ENCODE results near the gene RECQL.
A peak's percentile ranks its signal among the peaks of the same experiment; 100 is the strongest.
"Not testable (repeated sequence)": the region's sequence is repeated elsewhere in the genome, so short reads cannot be mapped to it uniquely, and the experiment has no call there.

RECQL gene

DNA sequence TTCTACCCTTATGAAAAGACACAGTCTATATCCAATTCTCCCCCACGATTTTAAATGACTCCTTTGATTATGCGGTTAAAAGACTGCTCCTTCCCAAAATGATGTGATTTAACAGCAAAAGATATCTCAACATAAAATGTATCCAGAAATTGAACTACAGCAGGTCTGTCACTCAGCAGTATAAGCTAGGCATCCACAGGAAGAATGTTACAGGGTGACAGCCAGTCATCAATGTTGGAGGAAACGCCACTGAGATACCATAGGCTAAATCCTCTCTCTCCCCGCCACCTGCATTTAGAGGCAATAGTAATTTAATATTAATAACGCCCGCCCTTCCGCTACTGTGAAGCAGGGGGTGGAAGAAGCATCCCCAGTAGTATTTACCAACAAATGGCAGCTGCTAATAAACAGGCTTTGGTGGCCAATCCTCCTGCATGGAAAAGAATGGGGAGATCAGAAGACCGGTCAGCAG, 613 bp downstream of the RECQL start:
- DNase-seq, result no peak

GRCh38 chr12:21499765-21500164, 1.7 kb downstream of the RECQL start:
- no peak for DNase-seq

DNA sequence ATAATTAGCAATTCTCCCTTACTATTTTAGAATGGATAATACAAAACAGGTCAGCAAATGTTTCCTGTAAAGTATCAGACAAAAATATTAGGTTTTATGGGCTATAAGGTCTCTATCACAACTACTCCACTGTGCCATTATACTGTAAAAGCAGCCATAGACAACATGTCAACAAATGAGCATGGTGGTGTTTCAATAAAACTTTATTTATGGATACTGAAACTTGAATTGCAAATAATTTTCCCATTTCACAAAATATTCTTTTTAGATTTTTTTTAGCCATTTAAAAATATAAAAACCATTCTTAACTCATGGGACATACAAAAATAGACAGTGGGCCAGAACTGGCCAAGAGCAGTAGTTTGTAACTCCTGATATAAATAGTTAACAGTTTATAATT, 15.4 kb downstream of the RECQL start:
- DNase-seq, result no peak

- DNase-seq, result no peak
These were observed 17.9 kb downstream of the RECQL start for GRCh38 chr12:21483531-21483930.

GRCh38 chr12:21478756-21479455, 22.5 kb downstream of the RECQL start:
- no peak for DNase-seq

DNA sequence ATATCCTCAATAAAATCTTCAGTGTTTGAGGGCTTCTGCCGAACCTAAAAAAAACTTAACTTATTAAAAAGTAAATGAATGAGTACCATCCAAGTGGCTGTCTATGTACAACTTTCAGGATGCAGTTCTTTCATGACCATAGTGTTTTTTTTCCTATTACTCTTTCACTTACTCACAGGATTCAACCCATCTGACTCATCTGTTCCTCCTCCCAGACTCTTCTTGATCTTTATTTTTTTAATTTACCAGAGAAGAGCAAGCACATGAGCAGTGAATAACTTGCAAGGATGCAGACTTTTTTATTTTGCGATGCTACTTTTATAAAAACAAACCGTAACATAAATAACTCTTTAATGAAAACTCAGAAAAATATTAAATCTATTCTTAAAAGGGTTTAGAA, 24.5 kb downstream of the RECQL start:
- DNase-seq, result no peak

GRCh38 chr12:21475552-21475951, 25.9 kb downstream of the RECQL start:
- no peak for DNase-seq

GRCh38 chr12:21472197-21472823, 29.1 kb downstream of the RECQL start:
- DNase-seq, result no peak

- no peak for DNase-seq
These were observed 30.1 kb downstream of the RECQL start for GRCh38 chr12:21471294-21471693.

DNA sequence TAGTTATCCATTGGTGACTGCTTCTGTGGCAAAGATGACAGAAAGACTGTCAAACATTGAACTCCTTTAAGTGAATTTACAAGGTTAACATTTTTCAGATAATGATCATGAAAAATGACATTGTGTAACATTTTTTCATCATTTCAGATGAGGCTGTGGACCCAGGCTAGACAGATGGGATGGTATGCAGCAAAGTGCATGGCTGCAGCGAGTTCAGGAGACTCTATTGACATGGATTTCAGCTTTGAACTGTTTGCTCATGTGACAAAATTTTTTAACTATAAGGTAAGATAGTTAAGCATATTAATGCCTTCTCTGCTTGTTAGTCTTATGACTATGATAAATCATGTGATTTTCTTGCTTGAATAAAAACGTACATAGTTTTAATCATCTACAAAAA, 34.1 kb downstream of the RECQL start:
- not testable (repeated sequence) for DNase-seq

GRCh38 chr12:21459474-21459873, 42.0 kb downstream of the RECQL start:
- DNase-seq, result no peak

- peak; percentile 35 to 43 for DNase-seq
These were observed 45.1 kb downstream of the RECQL start for GRCh38 chr12:21456291-21456780.

GRCh38 chr12:21453312-21453852, 48.1 kb downstream of the RECQL start:
- no peak for DNase-seq

DNA sequence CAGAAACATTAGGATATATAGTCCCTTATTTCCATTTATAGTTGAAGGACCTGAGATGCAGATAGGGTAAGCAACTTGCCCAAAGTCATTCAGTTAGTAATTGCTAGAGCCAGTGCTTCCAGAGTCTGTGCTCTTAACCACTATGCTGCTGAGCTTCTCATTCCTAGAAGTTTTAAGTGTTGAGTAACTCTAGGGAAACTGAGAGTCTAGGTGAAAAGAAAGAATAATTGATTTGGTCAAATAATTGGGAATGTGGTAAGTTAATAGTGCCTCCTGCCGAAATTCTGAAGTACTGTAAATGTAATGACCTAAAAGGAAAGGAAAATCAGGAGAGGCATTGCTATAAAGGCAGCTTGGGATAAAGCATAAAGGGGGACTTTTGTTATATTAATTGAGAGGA, 49.9 kb downstream of the RECQL start:
- DNase-seq, result no peak

DNA sequence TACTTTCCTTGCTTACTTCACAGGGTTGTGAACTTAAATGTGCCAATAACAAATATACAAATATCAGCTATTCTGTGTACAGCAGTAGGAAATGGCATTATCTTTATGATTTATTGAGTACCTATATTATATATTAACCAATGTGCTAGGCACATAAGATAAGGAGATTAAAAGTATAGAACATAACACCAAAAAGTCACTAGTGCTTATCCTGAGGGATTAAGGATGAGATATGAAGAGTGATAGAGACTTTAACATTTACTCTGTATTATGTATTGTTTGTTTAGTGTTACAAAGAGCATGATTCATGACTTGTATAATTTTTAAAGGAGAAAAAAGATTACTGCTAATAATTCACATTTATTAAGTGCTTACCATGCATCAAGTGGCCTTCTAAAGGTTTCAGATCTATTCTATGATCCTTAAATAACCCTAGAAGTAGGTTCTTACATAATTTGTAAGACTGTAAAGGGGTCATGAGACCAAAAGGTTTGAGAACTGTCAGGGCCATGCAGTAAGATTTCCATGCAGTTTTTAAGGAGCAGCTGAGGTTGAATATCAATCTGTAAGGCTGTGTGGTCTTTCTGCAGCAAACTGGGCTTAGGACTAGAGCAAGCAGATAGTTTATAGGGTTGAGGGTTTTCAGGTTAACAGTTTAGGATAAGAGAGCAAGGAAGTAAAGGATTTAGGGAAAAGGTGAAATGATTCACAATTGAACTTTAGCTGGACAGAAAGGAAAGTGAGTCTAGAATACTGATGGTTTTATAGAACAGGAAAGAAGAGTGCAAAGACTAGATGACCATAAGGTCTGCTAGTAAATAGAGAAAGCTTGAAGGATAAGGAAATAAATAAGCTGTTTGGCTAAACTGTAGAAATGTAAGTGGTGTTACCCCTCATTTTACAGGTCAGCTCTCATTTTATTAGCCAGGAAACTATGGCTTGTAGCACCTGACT, 57.0 kb downstream of the RECQL start:
- DNase-seq, result no peak

DNA sequence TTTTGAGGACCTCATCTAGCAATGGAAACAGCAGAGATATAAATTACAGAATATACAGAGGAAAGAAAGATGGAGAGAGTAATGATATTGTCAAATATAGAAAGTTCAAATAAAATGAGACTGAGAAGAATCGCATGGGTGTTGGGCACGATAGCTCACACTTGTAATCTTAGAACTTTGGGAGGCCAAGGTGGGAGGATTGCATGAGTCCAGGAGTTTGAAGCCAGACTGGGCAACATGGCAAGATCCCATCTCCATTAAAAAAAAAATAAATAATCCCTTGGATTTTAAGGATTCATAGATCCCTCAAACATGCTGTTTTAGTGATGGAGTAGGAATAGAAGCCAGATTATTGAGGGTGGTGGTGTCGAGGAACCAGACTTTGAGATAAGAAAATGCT, 62.1 kb downstream of the RECQL start:
- DNase-seq, result no peak

- no peak for DNase-seq
These were observed 62.8 kb downstream of the RECQL start for GRCh38 chr12:21438643-21439042.

DNA sequence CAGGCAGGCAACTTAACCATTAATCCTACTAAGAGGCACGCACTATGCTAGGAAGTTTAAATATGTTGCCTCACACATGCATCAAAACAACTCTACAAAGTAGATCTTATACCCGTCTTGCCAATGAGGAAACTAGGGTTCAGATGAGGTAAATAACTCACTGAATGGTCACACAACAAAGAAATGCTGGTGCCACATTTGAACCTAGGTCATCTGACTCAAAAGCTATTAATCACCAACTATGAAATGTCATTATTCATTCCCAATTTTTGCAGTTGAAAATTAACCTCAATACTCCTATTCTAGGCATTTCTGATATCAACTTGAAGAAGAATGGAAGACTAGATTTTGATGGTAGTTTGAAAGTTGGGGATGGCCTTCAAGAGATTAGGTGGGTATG, 66.7 kb downstream of the RECQL start:
- DNase-seq, result no peak

GRCh38 chr12:21433525-21433924, 67.9 kb downstream of the RECQL start:
- DNase-seq, result no peak

GRCh38 chr12:21429994-21430393, 71.4 kb downstream of the RECQL start:
- no peak for DNase-seq

DNA sequence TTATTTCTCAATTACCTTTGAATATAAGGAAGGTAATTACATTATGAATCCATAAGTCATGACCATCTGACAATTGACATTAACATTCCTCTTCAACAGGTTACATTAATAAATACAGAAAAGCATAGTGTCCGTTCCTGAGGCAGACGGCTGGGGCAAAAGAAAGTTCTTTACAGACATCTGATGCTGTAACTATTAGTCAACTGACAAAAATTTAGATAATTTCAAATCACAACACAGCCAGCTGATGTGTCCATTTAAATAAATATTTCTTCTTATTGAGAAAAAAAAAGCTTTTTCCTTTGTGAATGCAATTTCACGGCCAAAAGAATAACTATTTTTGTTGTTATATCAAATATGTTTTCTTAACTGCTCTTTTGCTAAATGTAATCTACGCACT, 73.2 kb downstream of the RECQL start:
- DNase-seq, result no peak

DNA sequence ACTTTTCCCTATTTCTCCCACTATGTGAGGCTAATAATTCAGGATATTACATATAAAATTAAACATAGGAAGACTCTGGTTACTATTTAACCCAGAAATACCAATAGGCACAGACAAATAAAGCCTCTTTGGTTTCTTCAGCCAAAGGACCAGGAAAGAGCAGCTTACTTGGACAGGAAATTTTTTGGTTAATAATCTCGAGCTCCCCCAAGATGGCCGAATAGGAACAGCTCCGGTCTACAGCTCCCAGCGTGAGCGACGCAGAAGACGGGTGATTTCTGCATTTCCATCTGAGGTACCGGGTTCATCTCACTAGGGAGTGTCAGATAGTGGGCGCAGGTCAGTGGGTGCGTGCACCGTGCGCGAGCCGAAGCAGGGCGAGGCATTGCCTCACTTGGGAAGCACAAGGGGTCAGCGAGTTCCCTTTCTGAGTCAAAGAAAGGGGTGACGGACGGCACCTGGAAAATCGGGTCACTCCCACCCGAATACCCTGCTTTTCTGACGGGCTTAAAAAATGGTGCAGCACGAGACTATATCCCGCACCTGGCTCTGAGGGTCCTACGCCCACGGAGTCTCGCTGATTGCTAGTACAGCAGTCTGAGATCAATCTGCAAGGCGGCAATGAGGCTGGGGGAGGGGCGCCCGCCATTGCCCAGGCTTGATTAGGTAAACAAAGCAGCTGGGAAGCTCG, 82.3 kb downstream of the RECQL start:
- DNase-seq, result not testable (repeated sequence)
